HepG2 (cell line): ENCODE measurements around the gene RPUSD3. TPM values are rescaled to one million over a fixed set of nuclear protein-coding genes. Genes with fewer than 3 reads are reported as not detected.

ENCODE experiments used
- MXI1 ChIP-seq: IDR thresholded peaks from 3 replicates; pipeline ENCODE4 v1.6.1; 2012; ENCODE audit warnings: low read depth, low read length, inconsistent platforms, borderline replicate concordance
- MYC ChIP-seq: sonication (generic); formaldehyde crosslinking; IDR thresholded peaks from 2 replicates; pipeline ENCODE4 v1.9.0; 2021; ENCODE audit warnings: missing genetic modification reagents, borderline replicate concordance
- SALL1 ChIP-seq: sonication (generic); formaldehyde crosslinking; IDR thresholded peaks from 2 replicates; pipeline ENCODE4 v1.8.0; 2022; ENCODE audit warnings: mild to moderate bottlenecking, missing genetic modification reagents
- SIN3A ChIP-seq: IDR thresholded peaks from 2 replicates; pipeline ENCODE4 v1.6.1; 2011; ENCODE audit warnings: low read depth, mild to moderate bottlenecking, control low read depth, low read length, borderline replicate concordance
- SP5 ChIP-seq: IDR thresholded peaks from 2 replicates; pipeline ENCODE4 v1.6.1; 2016; ENCODE audit warnings: low read depth, borderline replicate concordance
- ZBTB7A ChIP-seq: sonication (generic); formaldehyde crosslinking; IDR thresholded peaks from 2 replicates; pipeline ENCODE4 v1.8.0; 2022; ENCODE audit warnings: mild to moderate bottlenecking, missing genetic modification reagents
- ZNF253 ChIP-seq: sonication (generic); formaldehyde crosslinking; IDR thresholded peaks from 2 replicates; pipeline ENCODE4 v1.8.0; 2022; ENCODE audit warnings: mild to moderate bottlenecking, missing genetic modification reagents, borderline replicate concordance
- ZNF589 ChIP-seq: sonication (generic); formaldehyde crosslinking; conservative IDR thresholded peaks from 2 replicates; pipeline ENCODE4 v1.8.0; 2022; ENCODE audit warnings: mild to moderate bottlenecking, moderate library complexity, missing genetic modification reagents
- ZNF839 ChIP-seq: sonication (generic); formaldehyde crosslinking; IDR thresholded peaks from 2 replicates; pipeline ENCODE4 v1.4.0; 2020; ENCODE audit warnings: missing genetic modification reagents, mild to moderate bottlenecking, borderline replicate concordance
- ZNF891 ChIP-seq: sonication (generic); formaldehyde crosslinking; IDR thresholded peaks from 2 replicates; pipeline ENCODE4 v1.5.0; 2020; ENCODE audit warnings: mild to moderate bottlenecking, missing genetic modification reagents
- polyA plus RNA-seq, 8 experiments: library from polyadenylated mRNA; depleted of rRNA in 3 of 8; stranded (reverse) in 7 of 8; unstranded in 1 of 8; fragments of >200 nt; fragmentation: Illumina TruSeq in 4 of 8; extraction: Trizol in 4 of 8; gene quantifications; 2 replicates each; pipeline versions ENCODE4 v1.2.1 to v1.2.3, GENCODE V29; 2011 to 2016; ENCODE audit warnings: low read depth in 4 of 8, missing spikeins in 1 of 8, mixed read lengths in 1 of 8; ENCODE audit not compliant: insufficient read depth in 1 of 8
- total RNA-seq, 5 experiments: library from RNA; depleted of rRNA; stranded (reverse); fragments of >200 nt; fragmentation: Illumina TruSeq; extraction: Trizol; gene quantifications; 2 replicates each; pipeline ENCODE4 v1.2.3, GENCODE V29; 2016; ENCODE audit warnings: low read depth in 1 of 5
- TF ChIP-seq, protein P1 (sequence below): sonication (generic); formaldehyde crosslinking; IDR thresholded peaks from 2 replicates; pipeline ENCODE4 v1.4.0; 2020; ENCODE audit warnings: mild to moderate bottlenecking, missing genetic modification reagents
- TF ChIP-seq, protein P2 (sequence below), 2 experiments: fragments of 450-650 bp in 1 of 2; sonication (generic) in 1 of 2; formaldehyde crosslinking; IDR thresholded peaks; 2 replicates each; pipeline versions ENCODE4 v1.5.0 to v1.8.0; 2020 to 2022; ENCODE audit warnings: mild to moderate bottlenecking in 1 of 2, missing genetic modification reagents in 1 of 2
- TF ChIP-seq, protein P3 (sequence below): sonication (generic); formaldehyde crosslinking; IDR thresholded peaks from 2 replicates; pipeline ENCODE4 v1.8.1; 2023; ENCODE audit warnings: mild to moderate bottlenecking, missing genetic modification reagents
- TF ChIP-seq, protein P4 (sequence below): sonication (generic); formaldehyde crosslinking; IDR thresholded peaks from 2 replicates; pipeline ENCODE4 v1.8.0; 2022; ENCODE audit warnings: missing genetic modification reagents, mild to moderate bottlenecking, moderate library complexity, borderline replicate concordance

The RPUSD3 gene
- total and polyA plus RNA-seq, 2 of the 13 experiments (the other 11 are each of a cell fraction or from before 2014, with no cell fraction given), result 32.1 to 48.7 TPM

DNA sequence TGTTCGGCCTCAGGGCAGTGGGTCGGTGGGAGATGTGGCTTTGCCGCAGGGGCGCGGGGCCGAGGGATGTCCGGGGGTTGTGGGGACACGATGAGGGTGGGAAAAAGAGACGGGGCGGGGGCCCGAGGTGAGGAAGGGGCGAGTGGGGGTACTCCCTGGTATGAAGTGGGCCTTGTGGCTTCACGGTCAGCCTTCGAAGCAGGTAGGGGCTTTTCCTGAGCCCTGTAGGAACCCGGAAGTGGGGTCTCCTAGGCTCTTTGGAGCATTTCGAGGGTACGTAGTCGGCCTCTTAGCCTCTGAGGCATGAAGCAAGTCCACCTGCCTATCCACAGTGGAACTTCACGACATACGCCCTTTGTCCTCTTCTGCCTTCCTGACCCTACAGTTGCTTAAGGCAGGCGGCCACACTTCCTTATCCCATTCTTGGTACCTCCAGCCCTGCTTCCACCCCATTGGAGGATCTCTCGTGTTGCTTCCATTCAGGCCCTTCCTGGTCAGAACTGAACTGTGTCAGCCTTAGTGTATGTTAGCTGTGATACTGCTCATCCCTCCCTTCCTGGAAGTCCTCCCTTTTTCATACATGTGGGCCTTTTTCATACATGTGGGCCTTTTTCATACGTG, 50.5 kb downstream of the RPUSD3 start (continued):
- TF ChIP-seq, protein P1, sequence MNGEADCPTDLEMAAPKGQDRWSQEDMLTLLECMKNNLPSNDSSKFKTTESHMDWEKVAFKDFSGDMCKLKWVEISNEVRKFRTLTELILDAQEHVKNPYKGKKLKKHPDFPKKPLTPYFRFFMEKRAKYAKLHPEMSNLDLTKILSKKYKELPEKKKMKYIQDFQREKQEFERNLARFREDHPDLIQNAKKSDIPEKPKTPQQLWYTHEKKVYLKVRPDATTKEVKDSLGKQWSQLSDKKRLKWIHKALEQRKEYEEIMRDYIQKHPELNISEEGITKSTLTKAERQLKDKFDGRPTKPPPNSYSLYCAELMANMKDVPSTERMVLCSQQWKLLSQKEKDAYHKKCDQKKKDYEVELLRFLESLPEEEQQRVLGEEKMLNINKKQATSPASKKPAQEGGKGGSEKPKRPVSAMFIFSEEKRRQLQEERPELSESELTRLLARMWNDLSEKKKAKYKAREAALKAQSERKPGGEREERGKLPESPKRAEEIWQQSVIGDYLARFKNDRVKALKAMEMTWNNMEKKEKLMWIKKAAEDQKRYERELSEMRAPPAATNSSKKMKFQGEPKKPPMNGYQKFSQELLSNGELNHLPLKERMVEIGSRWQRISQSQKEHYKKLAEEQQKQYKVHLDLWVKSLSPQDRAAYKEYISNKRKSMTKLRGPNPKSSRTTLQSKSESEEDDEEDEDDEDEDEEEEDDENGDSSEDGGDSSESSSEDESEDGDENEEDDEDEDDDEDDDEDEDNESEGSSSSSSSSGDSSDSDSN, result 0 out of 2 replicates have a peak, but pooled peaks have one; percentile 1
- TF ChIP-seq, protein P2, sequence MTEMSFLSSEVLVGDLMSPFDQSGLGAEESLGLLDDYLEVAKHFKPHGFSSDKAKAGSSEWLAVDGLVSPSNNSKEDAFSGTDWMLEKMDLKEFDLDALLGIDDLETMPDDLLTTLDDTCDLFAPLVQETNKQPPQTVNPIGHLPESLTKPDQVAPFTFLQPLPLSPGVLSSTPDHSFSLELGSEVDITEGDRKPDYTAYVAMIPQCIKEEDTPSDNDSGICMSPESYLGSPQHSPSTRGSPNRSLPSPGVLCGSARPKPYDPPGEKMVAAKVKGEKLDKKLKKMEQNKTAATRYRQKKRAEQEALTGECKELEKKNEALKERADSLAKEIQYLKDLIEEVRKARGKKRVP (CRISPR knock-in tag; IDR thresholded peaks at IDR 0.05), result no peak
- peak; percentile 28 for TF ChIP-seq MYC (CRISPR knock-in tag)
- no peak for TF ChIP-seq SP5 (CRISPR knock-in tag)
- TF ChIP-seq ZNF253 (CRISPR knock-in tag), result peak; percentile 44; the same call in 1 of the 2 replicates
- TF ChIP-seq, protein P3, sequence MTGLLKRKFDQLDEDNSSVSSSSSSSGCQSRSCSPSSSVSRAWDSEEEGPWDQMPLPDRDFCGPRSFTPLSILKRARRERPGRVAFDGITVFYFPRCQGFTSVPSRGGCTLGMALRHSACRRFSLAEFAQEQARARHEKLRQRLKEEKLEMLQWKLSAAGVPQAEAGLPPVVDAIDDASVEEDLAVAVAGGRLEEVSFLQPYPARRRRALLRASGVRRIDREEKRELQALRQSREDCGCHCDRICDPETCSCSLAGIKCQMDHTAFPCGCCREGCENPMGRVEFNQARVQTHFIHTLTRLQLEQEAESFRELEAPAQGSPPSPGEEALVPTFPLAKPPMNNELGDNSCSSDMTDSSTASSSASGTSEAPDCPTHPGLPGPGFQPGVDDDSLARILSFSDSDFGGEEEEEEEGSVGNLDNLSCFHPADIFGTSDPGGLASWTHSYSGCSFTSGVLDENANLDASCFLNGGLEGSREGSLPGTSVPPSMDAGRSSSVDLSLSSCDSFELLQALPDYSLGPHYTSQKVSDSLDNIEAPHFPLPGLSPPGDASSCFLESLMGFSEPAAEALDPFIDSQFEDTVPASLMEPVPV, result peak; percentile 87; the same call in 1 of the 2 replicates
- TF ChIP-seq, protein P4, sequence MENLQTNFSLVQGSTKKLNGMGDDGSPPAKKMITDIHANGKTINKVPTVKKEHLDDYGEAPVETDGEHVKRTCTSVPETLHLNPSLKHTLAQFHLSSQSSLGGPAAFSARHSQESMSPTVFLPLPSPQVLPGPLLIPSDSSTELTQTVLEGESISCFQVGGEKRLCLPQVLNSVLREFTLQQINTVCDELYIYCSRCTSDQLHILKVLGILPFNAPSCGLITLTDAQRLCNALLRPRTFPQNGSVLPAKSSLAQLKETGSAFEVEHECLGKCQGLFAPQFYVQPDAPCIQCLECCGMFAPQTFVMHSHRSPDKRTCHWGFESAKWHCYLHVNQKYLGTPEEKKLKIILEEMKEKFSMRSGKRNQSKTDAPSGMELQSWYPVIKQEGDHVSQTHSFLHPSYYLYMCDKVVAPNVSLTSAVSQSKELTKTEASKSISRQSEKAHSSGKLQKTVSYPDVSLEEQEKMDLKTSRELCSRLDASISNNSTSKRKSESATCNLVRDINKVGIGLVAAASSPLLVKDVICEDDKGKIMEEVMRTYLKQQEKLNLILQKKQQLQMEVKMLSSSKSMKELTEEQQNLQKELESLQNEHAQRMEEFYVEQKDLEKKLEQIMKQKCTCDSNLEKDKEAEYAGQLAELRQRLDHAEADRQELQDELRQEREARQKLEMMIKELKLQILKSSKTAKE (CRISPR knock-in tag), result no peak
- TF ChIP-seq ZBTB7A (CRISPR knock-in tag), result 0 out of 2 replicates have a peak, but pooled peaks have one; percentile 7
- peak; percentile 73; the same call in 1 of the 2 replicates for TF ChIP-seq ZNF891 (CRISPR knock-in tag)
- no peak for TF ChIP-seq ZNF839 (CRISPR knock-in tag)
- 0 out of 2 replicates have a peak, but pooled peaks have one; percentile 41 for TF ChIP-seq ZNF589 (CRISPR knock-in tag)
- 0 out of 2 replicates have a peak, but pooled peaks have one; percentile 23 for TF ChIP-seq SIN3A
- peak; percentile 39; the same call in 1 of the 2 replicates for TF ChIP-seq SALL1 (CRISPR knock-in tag)
- TF ChIP-seq MXI1, result 0 out of 3 replicates have a peak, but pooled peaks have one; percentile 0
